A673 (cell line): ENCODE measurements around the gene CASQ1.

Experiments
- EZH2 ChIP-seq: fragments of 200-600 bp; sonication (generic); IDR thresholded peaks from 2 replicates; pipeline ENCODE4 v1.6.1; 2017; ENCODE audit warnings: borderline replicate concordance, low read depth, mild to moderate bottlenecking, mixed read lengths, antibody characterized with exemption, low read length; ENCODE audit not compliant: poor library complexity, severe bottlenecking
- TF ChIP-seq, protein P1 (sequence below): fragments of 300-800, 200-600 bp; sonication (generic); conservative IDR thresholded peaks from 2 replicates; pipeline ENCODE4 v1.5.1; 2017; ENCODE audit warnings: low read depth, mild to moderate bottlenecking, antibody characterized with exemption, low read length, moderate library complexity, mixed read lengths

DNA sequence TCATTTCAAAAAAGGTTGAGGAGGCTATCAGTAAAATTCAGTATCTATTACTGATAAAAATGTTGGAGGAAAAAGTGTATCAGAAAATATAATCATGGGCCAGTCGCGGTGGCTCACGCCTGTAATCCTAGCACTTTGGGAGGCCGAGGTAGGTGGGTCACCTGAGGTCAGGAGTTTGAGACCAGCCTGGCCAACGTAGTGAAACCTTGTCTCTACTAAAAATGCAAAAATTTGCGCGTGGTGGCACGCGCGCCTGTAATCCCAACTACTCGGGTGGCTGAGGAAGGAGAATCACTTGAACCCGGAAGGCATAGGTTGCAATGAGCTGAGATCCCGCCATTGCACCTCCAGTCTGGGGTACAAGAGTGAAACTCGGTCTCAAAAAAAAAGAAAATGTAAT, 44.3 kb upstream of the CASQ1 start:
- TF ChIP-seq, protein P1, sequence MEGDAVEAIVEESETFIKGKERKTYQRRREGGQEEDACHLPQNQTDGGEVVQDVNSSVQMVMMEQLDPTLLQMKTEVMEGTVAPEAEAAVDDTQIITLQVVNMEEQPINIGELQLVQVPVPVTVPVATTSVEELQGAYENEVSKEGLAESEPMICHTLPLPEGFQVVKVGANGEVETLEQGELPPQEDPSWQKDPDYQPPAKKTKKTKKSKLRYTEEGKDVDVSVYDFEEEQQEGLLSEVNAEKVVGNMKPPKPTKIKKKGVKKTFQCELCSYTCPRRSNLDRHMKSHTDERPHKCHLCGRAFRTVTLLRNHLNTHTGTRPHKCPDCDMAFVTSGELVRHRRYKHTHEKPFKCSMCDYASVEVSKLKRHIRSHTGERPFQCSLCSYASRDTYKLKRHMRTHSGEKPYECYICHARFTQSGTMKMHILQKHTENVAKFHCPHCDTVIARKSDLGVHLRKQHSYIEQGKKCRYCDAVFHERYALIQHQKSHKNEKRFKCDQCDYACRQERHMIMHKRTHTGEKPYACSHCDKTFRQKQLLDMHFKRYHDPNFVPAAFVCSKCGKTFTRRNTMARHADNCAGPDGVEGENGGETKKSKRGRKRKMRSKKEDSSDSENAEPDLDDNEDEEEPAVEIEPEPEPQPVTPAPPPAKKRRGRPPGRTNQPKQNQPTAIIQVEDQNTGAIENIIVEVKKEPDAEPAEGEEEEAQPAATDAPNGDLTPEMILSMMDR, result no peak
- no peak for TF ChIP-seq EZH2
